ENCODE data around the gene SPATA31E1.

DNA sequence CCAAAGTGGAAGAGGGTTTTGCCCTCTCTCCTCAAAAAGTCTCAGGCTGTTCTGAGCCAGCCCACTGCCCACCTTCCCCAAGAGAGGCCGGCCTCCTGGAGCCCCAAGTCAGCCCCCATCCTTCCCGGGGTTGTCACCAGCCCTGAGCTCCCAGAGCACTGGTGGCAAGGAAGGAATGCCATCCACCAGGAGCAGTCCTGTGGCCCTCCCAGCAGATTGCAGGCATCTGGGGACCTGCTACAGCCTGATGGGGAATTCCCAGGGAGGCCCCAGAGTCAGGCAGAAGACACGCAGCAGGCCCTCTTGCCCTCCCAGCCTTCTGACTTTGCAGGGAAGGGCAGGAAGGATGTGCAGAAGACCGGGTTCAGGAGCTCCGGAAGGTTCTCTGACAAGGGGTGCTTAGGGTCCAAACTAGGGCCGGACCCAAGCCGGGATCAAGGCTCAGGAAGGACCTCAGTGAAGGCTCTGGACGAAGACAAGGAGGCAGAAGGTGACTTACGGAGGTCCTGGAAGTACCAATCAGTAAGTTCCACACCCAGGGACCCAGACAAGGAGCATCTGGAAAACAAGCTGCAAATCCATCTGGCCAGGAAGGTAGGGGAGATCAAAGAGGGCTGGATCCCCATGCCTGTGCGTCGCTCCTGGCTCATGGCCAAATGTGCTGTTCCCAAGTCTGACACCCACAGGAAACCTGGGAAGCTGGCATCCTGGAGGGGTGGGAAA is 3.7 kb downstream of the SPATA31E1 start:
- TF ChIP-seq, protein P1, sequence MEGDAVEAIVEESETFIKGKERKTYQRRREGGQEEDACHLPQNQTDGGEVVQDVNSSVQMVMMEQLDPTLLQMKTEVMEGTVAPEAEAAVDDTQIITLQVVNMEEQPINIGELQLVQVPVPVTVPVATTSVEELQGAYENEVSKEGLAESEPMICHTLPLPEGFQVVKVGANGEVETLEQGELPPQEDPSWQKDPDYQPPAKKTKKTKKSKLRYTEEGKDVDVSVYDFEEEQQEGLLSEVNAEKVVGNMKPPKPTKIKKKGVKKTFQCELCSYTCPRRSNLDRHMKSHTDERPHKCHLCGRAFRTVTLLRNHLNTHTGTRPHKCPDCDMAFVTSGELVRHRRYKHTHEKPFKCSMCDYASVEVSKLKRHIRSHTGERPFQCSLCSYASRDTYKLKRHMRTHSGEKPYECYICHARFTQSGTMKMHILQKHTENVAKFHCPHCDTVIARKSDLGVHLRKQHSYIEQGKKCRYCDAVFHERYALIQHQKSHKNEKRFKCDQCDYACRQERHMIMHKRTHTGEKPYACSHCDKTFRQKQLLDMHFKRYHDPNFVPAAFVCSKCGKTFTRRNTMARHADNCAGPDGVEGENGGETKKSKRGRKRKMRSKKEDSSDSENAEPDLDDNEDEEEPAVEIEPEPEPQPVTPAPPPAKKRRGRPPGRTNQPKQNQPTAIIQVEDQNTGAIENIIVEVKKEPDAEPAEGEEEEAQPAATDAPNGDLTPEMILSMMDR (IDR thresholded peaks at IDR 0.05 in 2 of 3, conservative IDR thresholded peaks at IDR 0.05 in 1 of 3; ENCODE audit: control insufficient read depth in 2 of 3, extremely low read depth in 1 of 3, insufficient read depth in 1 of 3, low read depth in 3 of 3, low read length in 3 of 3): no peak
- TF ChIP-seq, protein P2, sequence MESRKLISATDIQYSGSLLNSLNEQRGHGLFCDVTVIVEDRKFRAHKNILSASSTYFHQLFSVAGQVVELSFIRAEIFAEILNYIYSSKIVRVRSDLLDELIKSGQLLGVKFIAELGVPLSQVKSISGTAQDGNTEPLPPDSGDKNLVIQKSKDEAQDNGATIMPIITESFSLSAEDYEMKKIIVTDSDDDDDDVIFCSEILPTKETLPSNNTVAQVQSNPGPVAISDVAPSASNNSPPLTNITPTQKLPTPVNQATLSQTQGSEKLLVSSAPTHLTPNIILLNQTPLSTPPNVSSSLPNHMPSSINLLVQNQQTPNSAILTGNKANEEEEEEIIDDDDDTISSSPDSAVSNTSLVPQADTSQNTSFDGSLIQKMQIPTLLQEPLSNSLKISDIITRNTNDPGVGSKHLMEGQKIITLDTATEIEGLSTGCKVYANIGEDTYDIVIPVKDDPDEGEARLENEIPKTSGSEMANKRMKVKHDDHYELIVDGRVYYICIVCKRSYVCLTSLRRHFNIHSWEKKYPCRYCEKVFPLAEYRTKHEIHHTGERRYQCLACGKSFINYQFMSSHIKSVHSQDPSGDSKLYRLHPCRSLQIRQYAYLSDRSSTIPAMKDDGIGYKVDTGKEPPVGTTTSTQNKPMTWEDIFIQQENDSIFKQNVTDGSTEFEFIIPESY (IDR thresholded peaks at IDR 0.05): no peak
- TF ChIP-seq, protein P3, sequence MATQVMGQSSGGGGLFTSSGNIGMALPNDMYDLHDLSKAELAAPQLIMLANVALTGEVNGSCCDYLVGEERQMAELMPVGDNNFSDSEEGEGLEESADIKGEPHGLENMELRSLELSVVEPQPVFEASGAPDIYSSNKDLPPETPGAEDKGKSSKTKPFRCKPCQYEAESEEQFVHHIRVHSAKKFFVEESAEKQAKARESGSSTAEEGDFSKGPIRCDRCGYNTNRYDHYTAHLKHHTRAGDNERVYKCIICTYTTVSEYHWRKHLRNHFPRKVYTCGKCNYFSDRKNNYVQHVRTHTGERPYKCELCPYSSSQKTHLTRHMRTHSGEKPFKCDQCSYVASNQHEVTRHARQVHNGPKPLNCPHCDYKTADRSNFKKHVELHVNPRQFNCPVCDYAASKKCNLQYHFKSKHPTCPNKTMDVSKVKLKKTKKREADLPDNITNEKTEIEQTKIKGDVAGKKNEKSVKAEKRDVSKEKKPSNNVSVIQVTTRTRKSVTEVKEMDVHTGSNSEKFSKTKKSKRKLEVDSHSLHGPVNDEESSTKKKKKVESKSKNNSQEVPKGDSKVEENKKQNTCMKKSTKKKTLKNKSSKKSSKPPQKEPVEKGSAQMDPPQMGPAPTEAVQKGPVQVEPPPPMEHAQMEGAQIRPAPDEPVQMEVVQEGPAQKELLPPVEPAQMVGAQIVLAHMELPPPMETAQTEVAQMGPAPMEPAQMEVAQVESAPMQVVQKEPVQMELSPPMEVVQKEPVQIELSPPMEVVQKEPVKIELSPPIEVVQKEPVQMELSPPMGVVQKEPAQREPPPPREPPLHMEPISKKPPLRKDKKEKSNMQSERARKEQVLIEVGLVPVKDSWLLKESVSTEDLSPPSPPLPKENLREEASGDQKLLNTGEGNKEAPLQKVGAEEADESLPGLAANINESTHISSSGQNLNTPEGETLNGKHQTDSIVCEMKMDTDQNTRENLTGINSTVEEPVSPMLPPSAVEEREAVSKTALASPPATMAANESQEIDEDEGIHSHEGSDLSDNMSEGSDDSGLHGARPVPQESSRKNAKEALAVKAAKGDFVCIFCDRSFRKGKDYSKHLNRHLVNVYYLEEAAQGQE (IDR thresholded peaks at IDR 0.05; ENCODE audit: low read depth, low read length): no peak
- TF ChIP-seq ZNF384 (IDR thresholded peaks at IDR 0.05; ENCODE audit: borderline replicate concordance, low read depth, low read length) (no peak), RFX5 (IDR thresholded peaks at IDR 0.05; ENCODE audit: low read depth, low read length) (no peak), POLR2A (IDR thresholded peaks at IDR 0.05; ENCODE audit: low read depth, low read length) (no peak), ZSCAN29 (IDR thresholded peaks at IDR 0.05) (no peak), CBX3 (IDR thresholded peaks at IDR 0.05; ENCODE audit: borderline replicate concordance, low read depth) (no peak), SPI1 (IDR thresholded peaks at IDR 0.05; ENCODE audit: borderline replicate concordance, insufficient read depth, low read depth, low read length) (no peak), POLR2AphosphoS2 (IDR thresholded peaks at IDR 0.05; ENCODE audit: low read depth, low read length) (no peak)
- TF ChIP-seq, protein P4, sequence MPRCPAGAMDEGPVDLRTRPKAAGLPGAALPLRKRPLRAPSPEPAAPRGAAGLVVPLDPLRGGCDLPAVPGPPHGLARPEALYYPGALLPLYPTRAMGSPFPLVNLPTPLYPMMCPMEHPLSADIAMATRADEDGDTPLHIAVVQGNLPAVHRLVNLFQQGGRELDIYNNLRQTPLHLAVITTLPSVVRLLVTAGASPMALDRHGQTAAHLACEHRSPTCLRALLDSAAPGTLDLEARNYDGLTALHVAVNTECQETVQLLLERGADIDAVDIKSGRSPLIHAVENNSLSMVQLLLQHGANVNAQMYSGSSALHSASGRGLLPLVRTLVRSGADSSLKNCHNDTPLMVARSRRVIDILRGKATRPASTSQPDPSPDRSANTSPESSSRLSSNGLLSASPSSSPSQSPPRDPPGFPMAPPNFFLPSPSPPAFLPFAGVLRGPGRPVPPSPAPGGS (IDR thresholded peaks at IDR 0.05; ENCODE audit: borderline replicate concordance, insufficient read depth, low read depth, low read length, poor library complexity, severe bottlenecking): no peak
- TF ChIP-seq, protein P5, sequence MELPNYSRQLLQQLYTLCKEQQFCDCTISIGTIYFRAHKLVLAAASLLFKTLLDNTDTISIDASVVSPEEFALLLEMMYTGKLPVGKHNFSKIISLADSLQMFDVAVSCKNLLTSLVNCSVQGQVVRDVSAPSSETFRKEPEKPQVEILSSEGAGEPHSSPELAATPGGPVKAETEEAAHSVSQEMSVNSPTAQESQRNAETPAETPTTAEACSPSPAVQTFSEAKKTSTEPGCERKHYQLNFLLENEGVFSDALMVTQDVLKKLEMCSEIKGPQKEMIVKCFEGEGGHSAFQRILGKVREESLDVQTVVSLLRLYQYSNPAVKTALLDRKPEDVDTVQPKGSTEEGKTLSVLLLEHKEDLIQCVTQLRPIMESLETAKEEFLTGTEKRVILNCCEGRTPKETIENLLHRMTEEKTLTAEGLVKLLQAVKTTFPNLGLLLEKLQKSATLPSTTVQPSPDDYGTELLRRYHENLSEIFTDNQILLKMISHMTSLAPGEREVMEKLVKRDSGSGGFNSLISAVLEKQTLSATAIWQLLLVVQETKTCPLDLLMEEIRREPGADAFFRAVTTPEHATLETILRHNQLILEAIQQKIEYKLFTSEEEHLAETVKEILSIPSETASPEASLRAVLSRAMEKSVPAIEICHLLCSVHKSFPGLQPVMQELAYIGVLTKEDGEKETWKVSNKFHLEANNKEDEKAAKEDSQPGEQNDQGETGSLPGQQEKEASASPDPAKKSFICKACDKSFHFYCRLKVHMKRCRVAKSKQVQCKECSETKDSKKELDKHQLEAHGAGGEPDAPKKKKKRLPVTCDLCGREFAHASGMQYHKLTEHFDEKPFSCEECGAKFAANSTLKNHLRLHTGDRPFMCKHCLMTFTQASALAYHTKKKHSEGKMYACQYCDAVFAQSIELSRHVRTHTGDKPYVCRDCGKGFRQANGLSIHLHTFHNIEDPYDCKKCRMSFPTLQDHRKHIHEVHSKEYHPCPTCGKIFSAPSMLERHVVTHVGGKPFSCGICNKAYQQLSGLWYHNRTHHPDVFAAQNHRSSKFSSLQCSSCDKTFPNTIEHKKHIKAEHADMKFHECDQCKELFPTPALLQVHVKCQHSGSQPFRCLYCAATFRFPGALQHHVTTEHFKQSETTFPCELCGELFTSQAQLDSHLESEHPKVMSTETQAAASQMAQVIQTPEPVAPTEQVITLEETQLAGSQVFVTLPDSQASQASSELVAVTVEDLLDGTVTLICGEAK (IDR thresholded peaks at IDR 0.05; ENCODE audit: borderline replicate concordance): no peak

Data from GM12878 (cell line).